ENCODE data around the gene NAV2.

- no peak for TF ChIP-seq CTCF (IDR thresholded peaks at IDR 0.05; ENCODE audit: low read depth, low read length)
- TF ChIP-seq POLR2A (IDR thresholded peaks at IDR 0.05; ENCODE audit: extremely low read depth, insufficient read length) = no peak
- TF ChIP-seq MAX (IDR thresholded peaks at IDR 0.05; ENCODE audit: low read depth, low read length) = no peak
Observed at GRCh38 chr11:19817870-19818269, 105.2 kb downstream of the NAV2 start.

All from NB4 (cell line).